PC-9 (cell line): ENCODE measurements around the gene ZNF428. TPM values are rescaled to one million over a fixed set of nuclear protein-coding genes. Genes with fewer than 3 reads are reported as not detected.

ENCODE experiments used
- BruUV-seq: library from RNA; stranded (reverse); fragments of 400-500 nt; replicated peaks from 2 replicates; lab custom pipeline; 2021; lab: Mats Ljungman, UMichigan
- CTCF ChIA-PET: fragments of 300-600 bp; sonication (Branson Sonifier 250); formaldehyde crosslinking; loops from one replicate; lab custom pipeline; 2022; ENCODE audit warnings: antibody characterized with exemption; lab: Charles Lee
- POLR2A ChIA-PET: fragments of 300-600 bp; sonication (Branson Sonifier 250); formaldehyde crosslinking; loops from one replicate; lab custom pipeline; 2022; ENCODE audit warnings: antibody characterized with exemption; ENCODE audit not compliant: unreplicated experiment; lab: Charles Lee
- DNase-seq, 2 experiments: peaks; one replicate each; pipeline versions ENCODE4 v3.0.0 to v3.0.0-alpha.2; 2015 to 2022; ENCODE audit warnings: mixed read lengths in 1 of 2
- H2AFZ ChIP-seq: fragments of 200-600 bp; sonication (generic); 2 replicates; pipeline ENCODE4 v1.8.1; 2017; ENCODE audit warnings: antibody characterized with exemption
- H3F3A ChIP-seq: fragments of 200-600 bp; sonication (generic); 2 replicates; pipeline ENCODE4 v1.8.1; 2017; ENCODE audit warnings: antibody characterized with exemption, mild to moderate bottlenecking, low read depth; ENCODE audit not compliant: insufficient read depth
- H3K27ac ChIP-seq: fragments of 200-600 bp; sonication (generic); 2 replicates; pipeline ENCODE4 v1.6.1; 2016; ENCODE audit warnings: mixed run types
- H3K27me3 ChIP-seq: fragments of 200-600 bp; sonication (generic); 2 replicates; pipeline ENCODE4 v1.6.1; 2016; ENCODE audit warnings: low read depth, mixed run types; ENCODE audit not compliant: insufficient read depth
- H3K36me3 ChIP-seq: fragments of 200-600 bp; sonication (generic); 2 replicates; pipeline ENCODE4 v1.6.1; 2016; ENCODE audit warnings: low read depth, mixed run types
- H3K4me1 ChIP-seq: fragments of 200-600 bp; sonication (generic); replicated peaks from 2 replicates; pipeline ENCODE4 v1.6.1; 2016; ENCODE audit warnings: mixed run types; ENCODE audit not compliant: insufficient read depth
- H3K4me2 ChIP-seq: fragments of 200-600 bp; sonication (generic); 2 replicates; pipeline ENCODE4 v1.6.1; 2017; ENCODE audit warnings: mixed run types
- H3K4me3 ChIP-seq: fragments of 200-600 bp; sonication (generic); 2 replicates; pipeline ENCODE4 v1.6.1; 2016; ENCODE audit warnings: mixed run types
- H3K79me2 ChIP-seq: fragments of 200-600 bp; sonication (generic); 2 replicates; pipeline ENCODE4 v1.6.1; 2017; ENCODE audit warnings: low read depth, mixed run types
- H3K9me2 ChIP-seq: fragments of 200-600 bp; sonication (generic); 2 replicates; pipeline ENCODE4 v1.8.1; 2017; ENCODE audit warnings: mild to moderate bottlenecking; ENCODE audit not compliant: insufficient read depth
- H3K9me3 ChIP-seq: fragments of 200-600 bp; sonication (generic); 2 replicates; pipeline ENCODE4 v1.8.1; 2016; ENCODE audit warnings: low read depth; ENCODE audit not compliant: insufficient read depth
- H4K20me1 ChIP-seq: fragments of 200-600 bp; sonication (generic); 2 replicates; pipeline ENCODE4 v1.8.1; 2017; ENCODE audit not compliant: insufficient read depth
- EZH2 ChIP-seq: fragments of 200-600 bp; sonication (generic); IDR thresholded peaks from 2 replicates; pipeline ENCODE4 v1.8.0; 2017; ENCODE audit warnings: antibody characterized with exemption, low read depth
- intact Hi-C: fragments of 100-400 bp; cut with micrococcal nuclease; formaldehyde crosslinking; loops from one replicate; pipeline ENCODE4 v1.10.0; 2022; ENCODE audit not compliant: unreplicated experiment
- total RNA-seq: library from RNA; stranded (reverse); gene quantifications from 2 replicates; pipeline ENCODE4 v1.2.3, GENCODE V29; 2021
- TF ChIP-seq, protein P1 (sequence below): fragments of 200-600 bp; sonication (generic); conservative IDR thresholded peaks from 2 replicates; pipeline ENCODE4 v1.6.1; 2017; ENCODE audit warnings: mixed run types, antibody characterized with exemption, mild to moderate bottlenecking, moderate library complexity

Gene ZNF428
- total RNA-seq, 1 experiment from 2014 or later = 46.6 TPM

DNA sequence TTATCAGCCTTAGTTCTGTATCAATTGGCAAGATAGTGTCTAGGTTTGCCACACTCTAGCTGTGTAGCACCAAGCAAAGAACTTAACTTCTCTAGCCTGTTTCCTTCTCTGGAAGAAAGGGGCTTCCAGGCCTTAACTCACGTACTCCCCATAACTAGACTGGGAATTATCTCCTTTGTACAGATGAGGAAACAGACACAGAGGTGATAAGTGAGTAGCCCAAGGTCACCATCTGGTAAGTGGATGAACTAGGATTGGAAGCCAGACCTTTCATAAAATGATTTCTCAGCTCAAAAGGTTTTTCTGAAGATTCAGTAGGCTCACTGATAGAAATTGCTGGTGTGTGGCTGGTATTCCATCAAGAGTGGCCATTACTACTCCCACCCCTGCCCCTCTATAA is 3.1 kb downstream of the ZNF428 start:
- peaks cover 9% of the 10 kb centered on the region for H3K4me1 ChIP-seq
- no peaks in the 10 kb centered on the region for H3K9me2 ChIP-seq
- H3K79me2 ChIP-seq = peaks cover 31% of the 10 kb centered on the region
- POLR2A ChIA-PET = interaction anchor here (0.9 kb wide), 1 partner anchor 29 kb away, joined by 7 read pairs; no protein-coding TSS in a partner anchor
- H3F3A ChIP-seq = peaks cover 11% of the 10 kb centered on the region; the same call in 1 of the 2 replicates
- H3K36me3 ChIP-seq = peaks cover 4% of the 10 kb centered on the region; the same call in 1 of the 2 replicates
- H3K4me3 ChIP-seq = no peak overlapping the region
- intact Hi-C loops = no loop called here
- DNase-seq = no peak
- no peak overlapping the region for H3K27ac ChIP-seq
- H2AFZ ChIP-seq = no peak overlapping the region
- no peak overlapping the region for H3K4me2 ChIP-seq
- no peaks in the 10 kb centered on the region for H4K20me1 ChIP-seq
- no peak for TF ChIP-seq EZH2
- TF ChIP-seq, protein P1, sequence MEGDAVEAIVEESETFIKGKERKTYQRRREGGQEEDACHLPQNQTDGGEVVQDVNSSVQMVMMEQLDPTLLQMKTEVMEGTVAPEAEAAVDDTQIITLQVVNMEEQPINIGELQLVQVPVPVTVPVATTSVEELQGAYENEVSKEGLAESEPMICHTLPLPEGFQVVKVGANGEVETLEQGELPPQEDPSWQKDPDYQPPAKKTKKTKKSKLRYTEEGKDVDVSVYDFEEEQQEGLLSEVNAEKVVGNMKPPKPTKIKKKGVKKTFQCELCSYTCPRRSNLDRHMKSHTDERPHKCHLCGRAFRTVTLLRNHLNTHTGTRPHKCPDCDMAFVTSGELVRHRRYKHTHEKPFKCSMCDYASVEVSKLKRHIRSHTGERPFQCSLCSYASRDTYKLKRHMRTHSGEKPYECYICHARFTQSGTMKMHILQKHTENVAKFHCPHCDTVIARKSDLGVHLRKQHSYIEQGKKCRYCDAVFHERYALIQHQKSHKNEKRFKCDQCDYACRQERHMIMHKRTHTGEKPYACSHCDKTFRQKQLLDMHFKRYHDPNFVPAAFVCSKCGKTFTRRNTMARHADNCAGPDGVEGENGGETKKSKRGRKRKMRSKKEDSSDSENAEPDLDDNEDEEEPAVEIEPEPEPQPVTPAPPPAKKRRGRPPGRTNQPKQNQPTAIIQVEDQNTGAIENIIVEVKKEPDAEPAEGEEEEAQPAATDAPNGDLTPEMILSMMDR = no peak
- CTCF ChIA-PET = no interaction called here
- no peaks in the 10 kb centered on the region for H3K9me3 ChIP-seq
- BruUV-seq = no TSS peak
- H3K27me3 ChIP-seq = no peaks in the 10 kb centered on the region

DNA sequence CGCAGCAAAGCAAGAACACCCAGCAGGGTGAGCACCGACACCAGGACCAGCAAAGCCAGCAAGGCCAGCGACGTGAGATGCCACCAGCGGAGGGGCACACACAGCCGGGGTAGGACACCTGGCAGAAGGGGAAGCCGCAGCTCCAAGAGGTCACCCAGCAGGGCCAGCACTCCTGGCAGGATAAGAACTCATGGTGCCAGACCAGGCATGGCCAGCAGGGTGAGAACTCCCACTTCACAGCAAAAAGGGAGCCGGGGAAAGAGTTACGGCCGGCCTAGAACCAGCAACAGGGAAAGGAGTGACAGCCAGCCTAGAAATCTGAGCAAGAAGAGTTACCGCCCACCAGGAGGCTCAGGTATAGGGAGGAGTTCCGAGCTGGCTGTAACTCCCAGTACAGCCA is 7.1 kb downstream of the ZNF428 start:
- Histone ChIP-seq H3K4me1 (no peaks in the 10 kb centered on the region), H4K20me1 (no peaks in the 10 kb centered on the region), H3K79me2 (peaks cover 10% of the 10 kb centered on the region; the same call in 1 of the 2 replicates), H3K27me3 (no peaks in the 10 kb centered on the region), H3K9me3 (no peaks in the 10 kb centered on the region), H3K36me3 (peaks cover 4% of the 10 kb centered on the region; the same call in 1 of the 2 replicates), H3F3A (peaks cover 11% of the 10 kb centered on the region; the same call in 1 of the 2 replicates), H3K27ac (no peak overlapping the region), H3K4me3 (no peak overlapping the region), H2AFZ (no peak overlapping the region), H3K4me2 (no peak overlapping the region), H3K9me2 (no peaks in the 10 kb centered on the region)
- DNase-seq = no peak
- TF ChIP-seq, protein P1 = no peak
- TF ChIP-seq EZH2 = no peak
- ChIA-PET POLR2A (no interaction called here), CTCF (no interaction called here)
- intact Hi-C loops = no loop called here
- BruUV-seq = no TSS peak

DNA sequence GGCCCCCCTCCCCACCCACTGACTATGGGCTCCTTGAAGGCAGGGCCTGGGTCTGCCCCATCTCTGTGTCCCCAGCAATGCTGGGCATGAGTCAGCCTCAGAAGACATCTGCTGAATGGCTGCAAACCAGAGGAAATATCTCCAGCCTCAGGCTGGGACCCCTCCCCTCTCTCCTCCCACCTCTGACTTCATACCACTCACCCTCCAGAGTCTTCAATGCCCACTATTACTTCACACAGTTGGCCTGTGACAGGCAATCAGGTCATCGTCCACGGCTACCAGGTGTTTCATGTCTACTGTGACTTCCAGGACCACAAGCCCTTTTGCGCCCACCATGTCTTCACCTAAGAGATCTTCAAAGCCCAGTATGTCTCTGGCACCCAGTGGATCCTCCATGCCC is 7.6 kb downstream of the ZNF428 start, which contains the start of gene SRRM5:
Gene SRRM5 (plus strand): TSS at position 301 of the 400 bp plus-strand sequence. CDS start 34 bp downstream, at position 335.
- no TSS peak for BruUV-seq

More for the DNA sequence above, 7.6 kb downstream of the ZNF428 start, which contains the start of gene SRRM5:
- no peak for DNase-seq
- intact Hi-C loops = no loop called here
- ChIA-PET CTCF (no interaction called here), POLR2A (no interaction called here)
- H3K4me1 ChIP-seq = no peaks in the 10 kb centered on the region
- no peak for TF ChIP-seq EZH2
- TF ChIP-seq, protein P1 = no peak
- no peaks in the 10 kb centered on the region for H3K9me3 ChIP-seq
- no peaks in the 10 kb centered on the region for H3K9me2 ChIP-seq
- no peak within 1 kb of the TSS for H3K27ac ChIP-seq
- no peak within 1 kb of the TSS for H2AFZ ChIP-seq
- H3F3A ChIP-seq = peaks cover 12% of the 10 kb centered on the region; the same call in 1 of the 2 replicates
- H3K79me2 ChIP-seq = 0 out of 2 replicates have a peak, but pooled peaks cover 5% of the 10 kb centered on the region
- peaks cover 4% of the 10 kb centered on the region; the same call in 1 of the 2 replicates for H3K36me3 ChIP-seq
- no peaks in the 10 kb centered on the region for H4K20me1 ChIP-seq
- no peak within 1 kb of the TSS for H3K4me2 ChIP-seq
- no peak within 1 kb of the TSS for H3K4me3 ChIP-seq
- no peaks in the 10 kb centered on the region for H3K27me3 ChIP-seq
